Measurements from ENCODE around the gene MTUS2.

- TF ChIP-seq TAF7 (optimal IDR thresholded peaks at IDR 0.05; ENCODE audit: borderline replicate concordance, low read depth, low read length) (no peak), EZH2 (IDR thresholded peaks at IDR 0.05; ENCODE audit: low read depth, low read length, severe bottlenecking) (no peak), POLR2A (IDR thresholded peaks at IDR 0.05; ENCODE audit: control extremely low read depth in 1 of 2, low read depth in 2 of 2, low read length in 2 of 2) (no peak), SRF (IDR thresholded peaks at IDR 0.05; ENCODE audit: low read depth, low read length) (no peak), ZNF274 (IDR thresholded peaks at IDR 0.05; ENCODE audit: borderline replicate concordance, extremely low read depth, low read length) (no peak), RFX5 (IDR thresholded peaks at IDR 0.05; ENCODE audit: borderline replicate concordance, low read depth, low read length) (no peak), JUND (IDR thresholded peaks at IDR 0.05; ENCODE audit: low read length) (no peak), CHD1 (IDR thresholded peaks at IDR 0.05; ENCODE audit: low read depth, low read length) (no peak), RXRA (IDR thresholded peaks at IDR 0.05; ENCODE audit: insufficient read depth, low read depth, low read length) (no peak), NRF1 (IDR thresholded peaks at IDR 0.05; ENCODE audit: low read depth, low read length) (no peak)
- TF ChIP-seq, protein P1, sequence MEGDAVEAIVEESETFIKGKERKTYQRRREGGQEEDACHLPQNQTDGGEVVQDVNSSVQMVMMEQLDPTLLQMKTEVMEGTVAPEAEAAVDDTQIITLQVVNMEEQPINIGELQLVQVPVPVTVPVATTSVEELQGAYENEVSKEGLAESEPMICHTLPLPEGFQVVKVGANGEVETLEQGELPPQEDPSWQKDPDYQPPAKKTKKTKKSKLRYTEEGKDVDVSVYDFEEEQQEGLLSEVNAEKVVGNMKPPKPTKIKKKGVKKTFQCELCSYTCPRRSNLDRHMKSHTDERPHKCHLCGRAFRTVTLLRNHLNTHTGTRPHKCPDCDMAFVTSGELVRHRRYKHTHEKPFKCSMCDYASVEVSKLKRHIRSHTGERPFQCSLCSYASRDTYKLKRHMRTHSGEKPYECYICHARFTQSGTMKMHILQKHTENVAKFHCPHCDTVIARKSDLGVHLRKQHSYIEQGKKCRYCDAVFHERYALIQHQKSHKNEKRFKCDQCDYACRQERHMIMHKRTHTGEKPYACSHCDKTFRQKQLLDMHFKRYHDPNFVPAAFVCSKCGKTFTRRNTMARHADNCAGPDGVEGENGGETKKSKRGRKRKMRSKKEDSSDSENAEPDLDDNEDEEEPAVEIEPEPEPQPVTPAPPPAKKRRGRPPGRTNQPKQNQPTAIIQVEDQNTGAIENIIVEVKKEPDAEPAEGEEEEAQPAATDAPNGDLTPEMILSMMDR (IDR thresholded peaks at IDR 0.05; ENCODE audit: control extremely low read depth in 1 of 3, insufficient read depth in 1 of 3, low read depth in 1 of 3, low read length in 3 of 3): no peak
Measured at GRCh38 chr13:29482504-29482903, 662.4 kb downstream of the MTUS2 start.
